NCI-H2227 treated with DMSO at 0.1 percent for 48 hours (cell line): ENCODE results near the gene ACSS2.
"Not testable (repeated sequence)": the region's sequence is repeated elsewhere in the genome, so short reads cannot be mapped to it uniquely, and the experiment has no call there.

Experiments
- DNase-seq: peaks from one replicate; lab custom pipeline; 2025; lab: John Stamatoyannopoulos, UW

Gene ACSS2

GRCh38 chr20:34874094-34874654 is 2.2 kb upstream of the ACSS2 start:
- DNase-seq, result peak; percentile 76

GRCh38 chr20:34875642-34876405 is 588 bp upstream of the ACSS2 start:
- no peak for DNase-seq

GRCh38 chr20:34880215-34880850 is 3.9 kb downstream of the ACSS2 start:
- DNase-seq, result no peak

DNA sequence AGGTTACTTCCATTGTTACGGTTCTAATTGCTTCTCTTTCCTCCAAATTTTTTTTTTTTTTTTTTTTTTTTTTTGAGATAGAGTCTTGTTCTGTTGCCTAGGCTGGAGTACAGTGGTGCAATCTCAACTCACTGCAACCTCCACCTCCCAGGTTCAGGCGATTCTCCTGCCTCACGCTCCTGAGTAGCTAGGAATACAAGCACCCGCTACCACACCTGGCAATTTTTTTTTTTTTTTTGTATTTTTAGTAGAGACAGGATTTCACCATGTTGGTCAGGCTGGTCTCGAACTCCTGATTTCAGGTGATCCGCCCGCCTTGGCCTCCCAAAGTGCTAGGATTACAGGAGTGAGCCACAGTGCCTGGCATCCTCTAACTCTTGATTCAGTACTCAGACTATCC is 4.6 kb downstream of the ACSS2 start:
- not testable (repeated sequence) for DNase-seq

- no peak for DNase-seq
Observed at GRCh38 chr20:34881689-34882088, 5.3 kb downstream of the ACSS2 start.

DNA sequence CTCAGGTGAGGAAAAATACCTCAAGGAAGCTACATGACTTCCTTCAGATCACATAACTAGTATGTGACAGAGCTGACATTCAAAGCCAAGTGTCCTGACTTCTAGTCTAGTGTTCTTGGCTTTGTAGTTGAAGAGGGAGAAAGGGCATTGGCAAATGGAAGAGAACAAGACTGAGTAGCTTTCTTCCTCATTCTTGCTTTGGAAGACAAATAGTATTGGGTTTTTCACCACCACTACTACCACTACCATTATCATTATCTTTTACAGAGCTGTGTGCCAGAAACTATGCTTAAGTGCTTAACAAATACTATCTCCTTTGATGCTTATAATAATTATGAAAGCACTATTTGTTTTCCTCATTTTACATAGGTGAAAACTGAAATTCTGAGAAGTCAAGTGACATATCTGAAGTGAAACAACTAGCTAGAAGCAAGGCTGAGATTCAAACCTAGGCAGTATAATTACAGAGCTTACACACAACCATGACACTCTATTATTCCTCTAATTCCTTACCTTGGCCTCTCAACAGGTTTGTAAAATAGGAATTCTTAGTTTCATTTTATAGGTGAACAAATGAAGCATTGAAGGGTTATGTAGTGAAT is 6.8 kb downstream of the ACSS2 start:
- DNase-seq, result no peak

- no peak for DNase-seq
Observed at GRCh38 chr20:34883809-34884208, 7.4 kb downstream of the ACSS2 start.

GRCh38 chr20:34884260-34884659 is 7.8 kb downstream of the ACSS2 start:
- no peak for DNase-seq

- no peak for DNase-seq
Observed at GRCh38 chr20:34886122-34886521, 9.7 kb downstream of the ACSS2 start.

- DNase-seq, result no peak
Observed at GRCh38 chr20:34887023-34887422, 10.6 kb downstream of the ACSS2 start.

DNA sequence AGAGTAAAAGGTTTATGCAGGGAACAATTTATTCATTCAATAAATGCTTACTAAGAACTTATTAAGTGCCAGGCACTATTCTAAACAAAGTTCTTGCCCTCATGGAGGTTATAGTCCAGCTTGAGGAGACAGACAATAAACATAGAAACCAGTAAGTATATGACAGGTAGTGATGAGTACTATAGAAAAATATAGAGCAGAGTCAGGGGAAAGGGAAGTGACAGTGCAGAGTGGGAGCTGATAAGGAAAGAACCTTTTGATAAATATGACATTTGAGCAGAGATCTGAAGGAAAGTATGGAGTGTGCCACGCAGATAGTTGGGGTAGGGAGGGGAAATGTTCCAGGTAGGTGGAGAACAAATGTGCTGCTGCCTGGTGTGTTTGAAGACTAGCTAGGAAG is 12.1 kb downstream of the ACSS2 start:
- DNase-seq, result no peak

GRCh38 chr20:34891166-34892062 is 15.0 kb downstream of the ACSS2 start:
- no peak for DNase-seq

DNA sequence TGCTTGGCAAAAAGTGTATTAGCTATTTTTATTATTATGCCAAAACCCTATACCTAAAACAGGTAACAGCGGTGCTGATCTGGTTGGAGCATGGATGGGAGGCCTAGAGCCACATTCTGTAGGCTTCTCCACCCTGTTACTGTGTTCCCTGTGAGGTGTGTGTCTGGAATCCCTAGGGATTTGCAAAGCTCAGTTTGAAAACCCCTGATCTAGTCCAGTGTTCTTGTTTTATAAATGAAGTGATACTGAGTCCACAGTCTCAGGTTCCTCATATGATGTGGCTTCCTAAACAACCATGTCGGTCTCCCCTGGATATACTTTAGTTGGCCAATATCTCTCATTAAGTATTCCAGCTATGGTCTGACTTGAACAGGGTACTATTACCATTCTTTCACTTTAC is 16.3 kb downstream of the ACSS2 start:
- no peak for DNase-seq

DNA sequence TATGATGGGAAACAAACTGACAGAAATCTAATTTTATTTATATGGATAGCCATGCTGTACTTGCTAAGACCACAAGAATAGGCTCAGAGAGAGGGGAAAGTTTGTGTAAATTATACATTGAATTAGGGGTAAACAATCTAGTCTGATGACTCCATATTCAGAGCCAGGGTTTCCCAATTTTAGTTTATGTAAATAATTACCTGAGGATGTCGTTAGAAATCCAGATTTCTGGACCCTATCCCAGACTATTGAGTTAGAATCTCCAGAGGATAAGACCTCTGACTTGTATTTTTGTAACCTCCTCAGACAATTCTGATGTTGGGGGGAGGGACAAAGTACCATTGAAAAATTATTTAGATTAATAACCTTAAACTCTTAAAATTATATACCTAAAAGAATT is 18.3 kb downstream of the ACSS2 start:
- DNase-seq, result no peak

- no peak for DNase-seq
Observed at GRCh38 chr20:34895465-34895864, 19.1 kb downstream of the ACSS2 start.

GRCh38 chr20:34896086-34896621 is 19.7 kb downstream of the ACSS2 start:
- DNase-seq, result no peak

GRCh38 chr20:34898129-34898528 is 21.7 kb downstream of the ACSS2 start:
- not testable (repeated sequence) for DNase-seq

- not testable (repeated sequence) for DNase-seq
Observed at GRCh38 chr20:34898731-34899130, 22.3 kb downstream of the ACSS2 start.

DNA sequence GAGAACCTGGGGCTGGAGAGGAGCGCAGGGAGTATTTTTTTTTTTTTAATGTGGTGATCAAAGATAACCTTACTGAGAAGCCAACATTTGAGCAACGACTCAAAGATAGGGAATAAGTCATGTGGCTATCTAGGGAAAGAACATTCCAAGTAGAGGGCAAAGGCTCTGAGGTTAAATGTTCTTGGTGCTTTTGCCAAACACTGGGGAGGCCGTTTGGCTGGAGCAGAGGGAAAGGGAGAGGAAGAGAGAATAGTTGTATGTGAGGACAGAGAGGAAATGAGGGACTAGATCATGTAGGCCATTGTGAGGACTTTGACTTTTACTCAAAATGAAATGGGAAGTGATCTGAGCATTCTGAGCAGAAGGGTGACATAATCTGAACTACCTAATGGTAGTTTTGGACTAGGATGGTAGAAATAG is 27.8 kb downstream of the ACSS2 start:
- no peak for DNase-seq

- no peak for DNase-seq
Observed at GRCh38 chr20:34907616-34908469, 31.4 kb downstream of the ACSS2 start.

DNA sequence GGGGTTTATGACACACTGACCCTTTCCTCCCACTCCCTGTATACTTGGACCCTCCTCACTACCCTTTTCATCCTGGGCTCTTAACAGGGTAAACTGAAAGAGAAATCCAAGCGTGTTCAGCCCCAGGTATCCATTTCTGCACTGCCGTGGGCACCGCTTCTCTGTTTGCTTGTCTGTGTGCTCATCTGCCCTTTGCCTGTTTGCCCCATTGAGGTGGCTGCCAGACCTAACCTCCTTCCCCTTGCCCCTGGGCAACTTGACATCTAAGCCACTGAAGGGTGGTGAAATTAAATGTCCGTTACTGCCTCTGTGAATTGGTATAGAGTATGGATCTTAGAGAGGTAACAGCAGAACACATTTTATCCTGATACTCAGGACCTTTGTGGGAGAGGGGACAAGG is 38.7 kb downstream of the ACSS2 start:
- DNase-seq, result no peak
